HepG2 (cell line): ENCODE measurements around the gene EXOC7. TPM values are rescaled to one million over a fixed set of nuclear protein-coding genes. Genes with fewer than 3 reads are reported as not detected.
A peak's percentile ranks its signal among the peaks of the same experiment; 100 is the strongest.

ENCODE experiments used
- ATAC-seq: fragments of 200-7000 bp; cut with Tn5 transposase; 3 replicates; pipeline ENCODE4 v1.9.1; 2020; ENCODE audit warnings: mild to moderate bottlenecking, moderate library complexity
- Bru-seq: library from RNA; stranded (reverse); fragments of 400-500 nt; gene quantifications from one replicate; lab custom pipeline; 2021; lab: Mats Ljungman, UMichigan
- BruChase-seq, 2 experiments: library from RNA; stranded (reverse); fragments of 400-500 nt; gene quantifications; one replicate each; lab custom pipeline; 2021; lab: Mats Ljungman, UMichigan
- BruUV-seq: library from RNA; stranded (reverse); fragments of 400-500 nt; replicated peaks from 2 replicates; lab custom pipeline; 2021; lab: Mats Ljungman, UMichigan
- CTCF ChIA-PET: fragments of 300-600 bp; formaldehyde crosslinking; extraction: SDS; loops from one replicate; lab custom pipeline; 2021; ENCODE audit warnings: low total read pairs, inconsistent platforms, low intra/inter-chr PET ratio; lab: Yijun Ruan, JAX
- POLR2A ChIA-PET: fragments of 350-600 bp; sonication (Branson Sonifier 250); formaldehyde crosslinking; loops from one replicate; lab custom pipeline; 2020; ENCODE audit warnings: antibody characterized with exemption, inconsistent platforms; lab: Yijun Ruan, JAX
- DNase-seq: peaks from one replicate; pipeline ENCODE4 v3.0.0-alpha.2; 2015; ENCODE audit warnings: low spot score
- FAIRE-seq: peaks from 3 replicates; lab custom pipeline; 2011; peaks lifted over from hg19 to GRCh38; lab: Jason Lieb, UNC
- H2AFZ ChIP-seq: one replicate; pipeline ENCODE4 v1.6.1; 2011; ENCODE audit warnings: low read length, inconsistent platforms
- H3K27ac ChIP-seq: fragments of 300-600 bp; 3 replicates; pipeline ENCODE4 v1.8.0; 2011; ENCODE audit warnings: mixed run types, mild to moderate bottlenecking, mixed read lengths, low read length, inconsistent platforms; ENCODE audit not compliant: insufficient read depth; ENCODE audit errors: extremely low read length
- H3K27me3 ChIP-seq, 2 experiments: fragments of 200-600 bp in 1 of 2; 2 replicates in 1 of 2; 3 replicates in 1 of 2; pipeline versions ENCODE4 v1.6.0 to v1.8.0; 2011; ENCODE audit warnings: low read length in 2 of 2, mild to moderate bottlenecking in 2 of 2, moderate library complexity in 2 of 2, inconsistent platforms in 1 of 2; ENCODE audit not compliant: insufficient read depth in 2 of 2, control insufficient read depth in 1 of 2
- H3K36me3 ChIP-seq, 2 experiments: fragments of 200-600 bp in 1 of 2; replicated peaks in 1 of 2; 2 replicates in 1 of 2; 3 replicates in 1 of 2; pipeline versions ENCODE4 v1.5.1 to v1.8.0; 2011; ENCODE audit warnings: low read length in 2 of 2, inconsistent platforms in 1 of 2; ENCODE audit not compliant: insufficient read depth in 2 of 2, control insufficient read depth in 1 of 2
- H3K4me1 ChIP-seq: 2 replicates; pipeline ENCODE4 v1.5.1; 2012; ENCODE audit warnings: low read length, inconsistent platforms; ENCODE audit not compliant: insufficient read depth
- H3K4me2 ChIP-seq: 2 replicates; pipeline ENCODE4 v1.6.0; 2011; ENCODE audit warnings: low read depth, low read length, inconsistent platforms
- H3K4me3 ChIP-seq, 3 experiments: fragments of 200-600 bp in 1 of 3; sonication (generic), shearing (Covaris generic) in 1 of 3; replicated peaks in 1 of 3; 2 replicates each; pipeline ENCODE4 v1.5.1; 2011 to 2016; ENCODE audit warnings: low read length in 3 of 3, inconsistent platforms in 2 of 3, low read depth in 2 of 3, mild to moderate bottlenecking in 2 of 3, control low read depth in 1 of 3, mixed read lengths in 1 of 3; ENCODE audit not compliant: insufficient read depth in 1 of 3
- H3K79me2 ChIP-seq: one replicate; pipeline ENCODE4 v1.6.1; 2011; ENCODE audit warnings: low read length, inconsistent platforms; ENCODE audit not compliant: insufficient read depth
- H3K9ac ChIP-seq: 2 replicates; pipeline ENCODE4 v1.6.0; 2011; ENCODE audit warnings: mild to moderate bottlenecking, low read depth, low read length, inconsistent platforms; ENCODE audit not compliant: insufficient read depth
- H3K9me3 ChIP-seq: 2 replicates; pipeline ENCODE4 v1.5.1; 2012; ENCODE audit warnings: mild to moderate bottlenecking, low read length
- H4K20me1 ChIP-seq: 2 replicates; pipeline ENCODE4 v1.6.0; 2011; ENCODE audit warnings: inconsistent platforms, mild to moderate bottlenecking, low read length, moderate library complexity; ENCODE audit not compliant: insufficient read depth
- KMT2A ChIP-seq: sonication (generic); formaldehyde crosslinking; IDR thresholded peaks from 2 replicates; pipeline ENCODE4 v1.4.0; 2020; ENCODE audit warnings: missing genetic modification reagents
- MEIS2 ChIP-seq: sonication (generic); formaldehyde crosslinking; IDR thresholded peaks from 2 replicates; pipeline ENCODE4 v1.9.0; 2021; ENCODE audit warnings: mild to moderate bottlenecking, missing genetic modification reagents
- NRL ChIP-seq: sonication (generic); formaldehyde crosslinking; IDR thresholded peaks from 2 replicates; pipeline ENCODE4 v1.5.0; 2020; ENCODE audit warnings: missing genetic modification reagents, mild to moderate bottlenecking, moderate library complexity, borderline replicate concordance
- RXRA ChIP-seq: sonication (generic); formaldehyde crosslinking; IDR thresholded peaks from 2 replicates; pipeline ENCODE4 v1.5.1; 2020; ENCODE audit warnings: missing genetic modification reagents
- RXRB ChIP-seq: IDR thresholded peaks from 2 replicates; pipeline ENCODE4 v1.6.1; 2016; ENCODE audit warnings: borderline replicate concordance, missing genetic modification reagents, missing compliant biosample characterization
- ZFP36 ChIP-seq: fragments of 150-350 bp; IDR thresholded peaks from 2 replicates; pipeline ENCODE4 v1.6.1; 2018; ENCODE audit warnings: borderline replicate concordance, low read length, low read depth; ENCODE audit not compliant: partially characterized antibody
- ZFX ChIP-seq: sonication (generic); formaldehyde crosslinking; IDR thresholded peaks from 2 replicates; pipeline ENCODE4 v1.4.0; 2020; ENCODE audit warnings: mild to moderate bottlenecking, low read depth, missing genetic modification reagents, moderate library complexity
- ZNF567 ChIP-seq: sonication (generic); formaldehyde crosslinking; IDR thresholded peaks from 2 replicates; pipeline ENCODE4 v1.8.1; 2023; ENCODE audit warnings: mild to moderate bottlenecking, missing genetic modification reagents, borderline replicate concordance
- WGBS: methylation state at CpG from one replicate; pipeline ENCODE4 v1.1.6; 2017; ENCODE audit warnings: low lambda C conversion rate; 5-methylcytosine and 5-hydroxymethylcytosine counted together
- in situ Hi-C: cut with HindIII; loops from 2 replicates; pipeline ENCODE4 v1.10.0; 2017; ENCODE audit warnings: low pct_unique_long_range_greater_than_20kb; ENCODE audit not compliant: extremely low pct_ligation_motif_present
- intact Hi-C: fragments of 100-400 bp; cut with micrococcal nuclease; formaldehyde crosslinking; loops from one replicate; pipeline ENCODE4 v1.10.0; 2022; ENCODE audit not compliant: unreplicated experiment
- long read RNA-seq, 2 experiments: library from RNA in 1 of 2; library from polyadenylated mRNA in 1 of 2; stranded (forward) in 1 of 2; unstranded in 1 of 2; transcript quantifications; one replicate each; pipeline ENCODE4 v2.0.0, GENCODE V29; 2019 to 2022
- polyA minus RNA-seq, 3 experiments: library from RNA; depleted of rRNA, polyadenylated mRNA; stranded (reverse); fragments of >200 nt; gene quantifications; 2 replicates each; pipeline ENCODE4 v1.2.3, GENCODE V29; 2011; ENCODE audit warnings: low replicate concordance in 1 of 3
- polyA plus RNA-seq, 8 experiments: library from polyadenylated mRNA; depleted of rRNA in 3 of 8; stranded (reverse) in 7 of 8; unstranded in 1 of 8; fragments of >200 nt; fragmentation: Illumina TruSeq in 4 of 8; extraction: Trizol in 4 of 8; gene quantifications; 2 replicates each; pipeline versions ENCODE4 v1.2.1 to v1.2.3, GENCODE V29; 2011 to 2016; ENCODE audit warnings: low read depth in 4 of 8, missing spikeins in 1 of 8, mixed read lengths in 1 of 8; ENCODE audit not compliant: insufficient read depth in 1 of 8
- total RNA-seq, 5 experiments: library from RNA; depleted of rRNA; stranded (reverse); fragments of >200 nt; fragmentation: Illumina TruSeq; extraction: Trizol; gene quantifications; 2 replicates each; pipeline ENCODE4 v1.2.3, GENCODE V29; 2016; ENCODE audit warnings: low read depth in 1 of 5
- TF ChIP-seq, protein P1 (sequence below): sonication (generic); formaldehyde crosslinking; IDR thresholded peaks from 2 replicates; pipeline ENCODE4 v1.4.0; 2020; ENCODE audit warnings: missing genetic modification reagents, borderline replicate concordance

Gene EXOC7, protein sequence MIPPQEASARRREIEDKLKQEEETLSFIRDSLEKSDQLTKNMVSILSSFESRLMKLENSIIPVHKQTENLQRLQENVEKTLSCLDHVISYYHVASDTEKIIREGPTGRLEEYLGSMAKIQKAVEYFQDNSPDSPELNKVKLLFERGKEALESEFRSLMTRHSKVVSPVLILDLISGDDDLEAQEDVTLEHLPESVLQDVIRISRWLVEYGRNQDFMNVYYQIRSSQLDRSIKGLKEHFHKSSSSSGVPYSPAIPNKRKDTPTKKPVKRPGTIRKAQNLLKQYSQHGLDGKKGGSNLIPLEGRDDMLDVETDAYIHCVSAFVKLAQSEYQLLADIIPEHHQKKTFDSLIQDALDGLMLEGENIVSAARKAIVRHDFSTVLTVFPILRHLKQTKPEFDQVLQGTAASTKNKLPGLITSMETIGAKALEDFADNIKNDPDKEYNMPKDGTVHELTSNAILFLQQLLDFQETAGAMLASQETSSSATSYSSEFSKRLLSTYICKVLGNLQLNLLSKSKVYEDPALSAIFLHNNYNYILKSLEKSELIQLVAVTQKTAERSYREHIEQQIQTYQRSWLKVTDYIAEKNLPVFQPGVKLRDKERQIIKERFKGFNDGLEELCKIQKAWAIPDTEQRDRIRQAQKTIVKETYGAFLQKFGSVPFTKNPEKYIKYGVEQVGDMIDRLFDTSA
- total RNA-seq (2016; rRNA removed; fragmentation: Illumina TruSeq; extraction: Trizol) (116 and 118 TPM in 2 replicates), polyA plus RNA-seq (2011; rRNA removed) (86.9 and 118 TPM in 2 replicates), polyA minus RNA-seq (2011; rRNA and poly(A)+ RNA removed; ENCODE audit: low replicate concordance) (144 and 202 TPM in 2 replicates), Bru-seq, nascent RNA (percentile 73 among the genes with signal in this experiment), BruChase-seq, experiment 1, labeled RNA remaining after a 6-hour chase (percentile 80 among the genes with signal in this experiment), BruChase-seq, experiment 2, labeled RNA remaining after a 2-hour chase (percentile 76 among the genes with signal in this experiment)
- 32.5 and 33.1 TPM in 2 replicates for total RNA-seq (2016; cell fraction: cytosol; rRNA removed; fragmentation: Illumina TruSeq; extraction: Trizol; ENCODE audit: low read depth)
- 112 and 113 TPM in 2 replicates for total RNA-seq (2016; cell fraction: insoluble cytoplasmic fraction; rRNA removed; fragmentation: Illumina TruSeq; extraction: Trizol)
- total RNA-seq (2016; cell fraction: membrane; rRNA removed; fragmentation: Illumina TruSeq; extraction: Trizol) = 41.7 and 48.8 TPM in 2 replicates
- total RNA-seq (2016; cell fraction: nucleus; rRNA removed; fragmentation: Illumina TruSeq; extraction: Trizol) = 80.6 and 103 TPM in 2 replicates
- polyA plus RNA-seq (2011; cell fraction: cytosol; rRNA removed) = 65.5 and 68.0 TPM in 2 replicates
- polyA plus RNA-seq (2011; cell fraction: nucleus; rRNA removed) = 259 and 277 TPM in 2 replicates
- 100 and 124 TPM in 2 replicates for polyA plus RNA-seq (2012)
- 7.1 and 8.4 TPM in 2 replicates for polyA plus RNA-seq (2016; cell fraction: cytosol; fragmentation: Illumina TruSeq; extraction: Trizol; ENCODE audit: low read depth)
- polyA plus RNA-seq (2016; cell fraction: insoluble cytoplasmic fraction; fragmentation: Illumina TruSeq; extraction: Trizol; ENCODE audit: low read depth) = 78.0 and 79.6 TPM in 2 replicates
- 18.4 and 21.9 TPM in 2 replicates for polyA plus RNA-seq (2016; cell fraction: membrane; fragmentation: Illumina TruSeq; extraction: Trizol; ENCODE audit: low read depth)
- 147 and 170 TPM in 2 replicates for polyA plus RNA-seq (2016; cell fraction: nucleus; fragmentation: Illumina TruSeq; extraction: Trizol; ENCODE audit: insufficient read depth, low read depth)
- 69.7 and 91.8 TPM in 2 replicates for polyA minus RNA-seq (2011; cell fraction: cytosol; rRNA and poly(A)+ RNA removed)
- 113 and 132 TPM in 2 replicates for polyA minus RNA-seq (2011; cell fraction: nucleus; rRNA and poly(A)+ RNA removed)
- long read RNA-seq, experiment 1, full-length matches to known transcripts = 20 of 47 reads
- long read RNA-seq, experiment 1, partial matches to known transcripts = 5 of 47 reads
- long read RNA-seq, experiment 1, other reads (novel, unspliced or antisense) = 22 of 47 reads
- long read RNA-seq, experiment 2, full-length matches to known transcripts = 38 of 202 reads
- long read RNA-seq, experiment 2, partial matches to known transcripts = 29 of 202 reads
- long read RNA-seq, experiment 2, other reads (novel, unspliced or antisense) = 135 of 202 reads

DNA sequence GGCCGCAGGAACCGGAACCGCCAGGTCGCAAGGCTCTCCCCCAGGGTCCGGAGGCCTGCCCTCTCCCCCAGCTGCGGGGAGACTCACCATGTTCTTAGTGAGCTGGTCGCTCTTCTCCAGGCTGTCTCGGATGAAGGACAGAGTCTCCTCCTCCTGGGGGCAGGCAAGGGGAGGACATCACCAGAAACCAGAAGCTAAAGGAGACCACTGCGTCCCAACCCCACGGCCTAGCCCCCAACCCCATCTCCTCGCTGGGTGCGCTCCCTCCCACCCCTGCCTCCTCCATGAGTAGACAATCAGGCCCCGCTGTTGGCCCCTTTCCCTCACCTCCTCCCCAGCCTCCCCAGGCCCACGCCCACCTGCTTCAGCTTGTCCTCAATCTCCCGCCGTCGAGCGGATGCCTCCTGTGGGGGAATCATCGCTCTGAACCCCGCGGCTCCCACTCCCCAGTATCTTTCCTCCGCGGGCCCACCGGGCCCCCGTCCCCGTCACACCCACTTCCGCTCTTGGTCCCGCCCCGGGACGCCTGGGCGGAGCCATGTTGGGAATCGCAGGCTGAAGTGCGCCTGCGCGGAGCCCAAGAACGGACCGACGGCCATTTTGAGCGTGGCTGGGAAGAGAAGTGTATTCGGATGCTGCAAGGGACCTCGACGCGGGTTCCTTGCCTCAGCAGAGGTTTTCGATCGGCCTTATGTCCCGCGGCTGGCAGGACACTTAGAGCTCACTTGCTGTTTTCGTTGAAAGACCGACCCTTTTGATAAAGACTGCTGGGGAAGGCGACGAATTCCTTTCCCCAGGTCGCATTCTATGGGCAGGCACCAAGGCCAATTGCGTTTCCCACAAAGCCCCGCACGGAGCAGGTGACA lies at the start of gene EXOC7:
Gene EXOC7 (minus strand): TSS at position 514 of the 866 bp plus-strand sequence. CDS start 95 bp downstream, at position 419.
- ChIA-PET POLR2A (interaction anchor here (0.7 to 2.3 kb wide), 22 partner anchors 9 to 324 kb away, joined by 3 to 8 read pairs (median 4); partner anchors contain the start of genes ACOX1, EVPL, GALR2 and SRP68), CTCF (no interaction called here)
- in situ Hi-C loops = no loop called here
- intact Hi-C loops = loop anchor here (2.0 kb wide), 1 partner anchor 25 kb away; the partner anchor contains the start of gene ZACN
- H3K27ac ChIP-seq = peak within 1 kb of the TSS; percentile 83
- H3K36me3 ChIP-seq = peaks cover 13 to 26% of the 10 kb centered on the region in 2 experiments
- peak within 1 kb of the TSS; percentile 97 for H3K4me2 ChIP-seq
- H3K9ac ChIP-seq = peak within 1 kb of the TSS; percentile 86
- no TSS peak for BruUV-seq
- H2AFZ ChIP-seq = peak within 1 kb of the TSS; percentile 50
- no peaks in the 10 kb centered on the region; a peak in 1 of 5 replicates for H3K27me3 ChIP-seq
- peaks cover 48% of the 10 kb centered on the region for H3K4me1 ChIP-seq
- ATAC-seq (peak; percentile 84), FAIRE-seq (peak; percentile 81), DNase-seq (peak; percentile 92)
- WGBS = 5% methylated on average over 43 of the region's 55 CpGs
- peak within 1 kb of the TSS; percentile 78 to 87 (median 79) for H3K4me3 ChIP-seq
- no peaks in the 10 kb centered on the region for H3K9me3 ChIP-seq
- H3K79me2 ChIP-seq = peaks cover 18% of the 10 kb centered on the region
- no peaks in the 10 kb centered on the region for H4K20me1 ChIP-seq
- TF ChIP-seq ZNF567 (peak; percentile 22; the same call in 1 of the 2 replicates), ZFP36 (no peak), ZFX (CRISPR knock-in tag) (peak; percentile 95), NRL (0 out of 2 replicates have a peak, but pooled peaks have one; percentile 20), RXRA (CRISPR knock-in tag) (peak; percentile 56; the same call in 1 of the 2 replicates), RXRB (CRISPR knock-in tag) (peak; percentile 22; the same call in 1 of the 2 replicates), KMT2A (CRISPR knock-in tag) (peak; percentile 68), MEIS2 (CRISPR knock-in tag) (peak; percentile 87)
- TF ChIP-seq, protein P1, sequence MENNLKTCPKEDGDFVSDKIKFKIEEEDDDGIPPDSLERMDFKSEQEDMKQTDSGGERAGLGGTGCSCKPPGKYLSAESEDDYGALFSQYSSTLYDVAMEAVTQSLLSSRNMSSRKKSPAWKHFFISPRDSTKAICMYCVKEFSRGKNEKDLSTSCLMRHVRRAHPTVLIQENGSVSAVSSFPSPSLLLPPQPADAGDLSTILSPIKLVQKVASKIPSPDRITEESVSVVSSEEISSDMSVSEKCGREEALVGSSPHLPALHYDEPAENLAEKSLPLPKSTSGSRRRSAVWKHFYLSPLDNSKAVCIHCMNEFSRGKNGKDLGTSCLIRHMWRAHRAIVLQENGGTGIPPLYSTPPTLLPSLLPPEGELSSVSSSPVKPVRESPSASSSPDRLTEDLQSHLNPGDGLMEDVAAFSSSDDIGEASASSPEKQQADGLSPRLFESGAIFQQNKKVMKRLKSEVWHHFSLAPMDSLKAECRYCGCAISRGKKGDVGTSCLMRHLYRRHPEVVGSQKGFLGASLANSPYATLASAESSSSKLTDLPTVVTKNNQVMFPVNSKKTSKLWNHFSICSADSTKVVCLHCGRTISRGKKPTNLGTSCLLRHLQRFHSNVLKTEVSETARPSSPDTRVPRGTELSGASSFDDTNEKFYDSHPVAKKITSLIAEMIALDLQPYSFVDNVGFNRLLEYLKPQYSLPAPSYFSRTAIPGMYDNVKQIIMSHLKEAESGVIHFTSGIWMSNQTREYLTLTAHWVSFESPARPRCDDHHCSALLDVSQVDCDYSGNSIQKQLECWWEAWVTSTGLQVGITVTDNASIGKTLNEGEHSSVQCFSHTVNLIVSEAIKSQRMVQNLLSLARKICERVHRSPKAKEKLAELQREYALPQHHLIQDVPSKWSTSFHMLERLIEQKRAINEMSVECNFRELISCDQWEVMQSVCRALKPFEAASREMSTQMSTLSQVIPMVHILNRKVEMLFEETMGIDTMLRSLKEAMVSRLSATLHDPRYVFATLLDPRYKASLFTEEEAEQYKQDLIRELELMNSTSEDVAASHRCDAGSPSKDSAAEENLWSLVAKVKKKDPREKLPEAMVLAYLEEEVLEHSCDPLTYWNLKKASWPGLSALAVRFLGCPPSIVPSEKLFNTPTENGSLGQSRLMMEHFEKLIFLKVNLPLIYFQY = no peak
